H1 (cell line): ENCODE measurements around the gene ZNF750.

Experiments
- EGR1 ChIP-seq: IDR thresholded peaks from 2 replicates; pipeline ENCODE4 v1.6.1; 2011; ENCODE audit warnings: low read depth, low read length, borderline replicate concordance
- EP300 ChIP-seq, 2 experiments: IDR thresholded peaks; 1 replicate in 1 of 2; 2 replicates in 1 of 2; pipeline ENCODE4 v1.6.1; 2011 to 2012; ENCODE audit warnings: low read depth in 2 of 2, low read length in 2 of 2, mild to moderate bottlenecking in 2 of 2, borderline replicate concordance in 1 of 2, inconsistent platforms in 1 of 2, moderate library complexity in 1 of 2
- EZH2 ChIP-seq: fragments of 200-600 bp; sonication (generic); IDR thresholded peaks from 2 replicates; pipeline ENCODE4 v1.7.1; 2012; ENCODE audit warnings: low read depth, mild to moderate bottlenecking, moderate library complexity, low read length, inconsistent platforms; ENCODE audit not compliant: severe bottlenecking
- KDM1A ChIP-seq: fragments of 200-600, 300-600 bp; sonication (generic); IDR thresholded peaks from 2 replicates; pipeline ENCODE4 v1.7.1; 2016; ENCODE audit warnings: mild to moderate bottlenecking, low read length, borderline replicate concordance
- MAFK ChIP-seq: IDR thresholded peaks from 2 replicates; pipeline ENCODE4 v1.6.1; 2012; ENCODE audit warnings: low read depth, mild to moderate bottlenecking, improper control_type of control experiment, low read length
- NRF1 ChIP-seq: IDR thresholded peaks from 2 replicates; pipeline ENCODE4 v1.6.1; 2011; ENCODE audit warnings: mild to moderate bottlenecking, low read depth, low read length, improper control_type of control experiment
- POLR2A ChIP-seq, 2 experiments: IDR thresholded peaks; 1 replicate in 1 of 2; 2 replicates in 1 of 2; pipeline ENCODE4 v1.6.1; 2011; ENCODE audit warnings: low read depth in 2 of 2, low read length in 2 of 2, mild to moderate bottlenecking in 2 of 2; ENCODE audit errors: control extremely low read depth in 1 of 2
- POLR2AphosphoS5 ChIP-seq: IDR thresholded peaks from 2 replicates; pipeline ENCODE4 v1.6.1; 2011; ENCODE audit warnings: low read depth, low read length
- RAD21 ChIP-seq, 2 experiments: IDR thresholded peaks in 1 of 2; conservative IDR thresholded peaks in 1 of 2; 2 replicates each; pipeline ENCODE4 v1.6.1; 2011; ENCODE audit warnings: low read depth in 2 of 2, low read length in 2 of 2, improper control_type of control experiment in 1 of 2, inconsistent platforms in 1 of 2, mild to moderate bottlenecking in 1 of 2, moderate library complexity in 1 of 2
- SAP30 ChIP-seq: fragments of 300-600 bp; sonication (generic); IDR thresholded peaks from 2 replicates; pipeline ENCODE4 v1.7.1; 2012; ENCODE audit warnings: low read length, moderate library complexity, mild to moderate bottlenecking, inconsistent platforms; ENCODE audit not compliant: insufficient read depth, insufficient replicate concordance
- SP1 ChIP-seq: IDR thresholded peaks from 2 replicates; pipeline ENCODE4 v1.6.1; 2011; ENCODE audit warnings: low read depth, low read length
- TAF1 ChIP-seq: IDR thresholded peaks from 2 replicates; pipeline ENCODE4 v1.6.1; 2011; ENCODE audit warnings: mild to moderate bottlenecking, low read depth, low read length
- TF ChIP-seq, protein P1 (sequence below), 3 experiments: IDR thresholded peaks; 1 replicate in 2 of 3; 2 replicates in 1 of 3; pipeline versions ENCODE4 v1.5.1 to v1.6.1; 2011; ENCODE audit warnings: low read length in 3 of 3, mild to moderate bottlenecking in 3 of 3, inconsistent platforms in 2 of 3, low read depth in 1 of 3, moderate library complexity in 1 of 3; ENCODE audit not compliant: insufficient read depth in 1 of 3; ENCODE audit errors: control extremely low read depth in 1 of 3
- TF ChIP-seq, protein P2 (sequence below): IDR thresholded peaks from 2 replicates; pipeline ENCODE4 v1.6.1; 2012; ENCODE audit warnings: low read length, inconsistent platforms

DNA sequence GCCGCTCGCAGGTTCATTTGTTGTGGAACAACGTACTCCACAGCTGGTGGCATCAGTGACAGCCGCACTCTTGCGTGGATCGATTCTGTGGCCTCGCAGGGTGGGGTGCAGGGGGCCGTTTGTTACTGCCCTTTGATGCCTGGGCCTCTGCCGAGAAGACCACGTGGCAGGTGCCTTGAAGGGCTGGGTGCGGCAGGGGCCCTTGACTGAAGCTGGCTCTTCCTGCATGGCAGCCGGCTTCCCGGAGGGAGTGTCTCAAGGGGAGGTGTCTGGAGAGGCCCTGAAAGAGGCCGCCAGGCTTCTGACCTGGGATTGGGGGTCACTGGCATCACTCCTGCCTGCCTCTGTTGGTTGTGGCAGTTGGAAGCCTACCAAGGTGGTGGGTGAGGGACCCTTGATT is 44.2 kb downstream of the ZNF750 start:
- TF ChIP-seq KDM1A (no peak), MAFK (no peak), RAD21 (IDR thresholded peaks at IDR 0.05 in 1 of 2, conservative IDR thresholded peaks at IDR 0.05 in 1 of 2; ENCODE audit: low read depth in 2 of 2, low read length in 2 of 2) (no peak), SP1 (no peak), POLR2A (IDR thresholded peaks at IDR 0.05; ENCODE audit: control extremely low read depth in 1 of 2, low read depth in 2 of 2, low read length in 2 of 2) (no peak), SAP30 (no peak), POLR2AphosphoS5 (no peak), EP300 (IDR thresholded peaks at IDR 0.05; ENCODE audit: borderline replicate concordance in 1 of 2, low read depth in 2 of 2, low read length in 2 of 2) (no peak), EZH2 (no peak), EGR1 (no peak), NRF1 (no peak), TAF1 (no peak)
- TF ChIP-seq, protein P1, sequence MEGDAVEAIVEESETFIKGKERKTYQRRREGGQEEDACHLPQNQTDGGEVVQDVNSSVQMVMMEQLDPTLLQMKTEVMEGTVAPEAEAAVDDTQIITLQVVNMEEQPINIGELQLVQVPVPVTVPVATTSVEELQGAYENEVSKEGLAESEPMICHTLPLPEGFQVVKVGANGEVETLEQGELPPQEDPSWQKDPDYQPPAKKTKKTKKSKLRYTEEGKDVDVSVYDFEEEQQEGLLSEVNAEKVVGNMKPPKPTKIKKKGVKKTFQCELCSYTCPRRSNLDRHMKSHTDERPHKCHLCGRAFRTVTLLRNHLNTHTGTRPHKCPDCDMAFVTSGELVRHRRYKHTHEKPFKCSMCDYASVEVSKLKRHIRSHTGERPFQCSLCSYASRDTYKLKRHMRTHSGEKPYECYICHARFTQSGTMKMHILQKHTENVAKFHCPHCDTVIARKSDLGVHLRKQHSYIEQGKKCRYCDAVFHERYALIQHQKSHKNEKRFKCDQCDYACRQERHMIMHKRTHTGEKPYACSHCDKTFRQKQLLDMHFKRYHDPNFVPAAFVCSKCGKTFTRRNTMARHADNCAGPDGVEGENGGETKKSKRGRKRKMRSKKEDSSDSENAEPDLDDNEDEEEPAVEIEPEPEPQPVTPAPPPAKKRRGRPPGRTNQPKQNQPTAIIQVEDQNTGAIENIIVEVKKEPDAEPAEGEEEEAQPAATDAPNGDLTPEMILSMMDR (IDR thresholded peaks at IDR 0.05; ENCODE audit: control extremely low read depth in 1 of 3, insufficient read depth in 1 of 3, low read depth in 1 of 3, low read length in 3 of 3), result no peak
- TF ChIP-seq, protein P2, sequence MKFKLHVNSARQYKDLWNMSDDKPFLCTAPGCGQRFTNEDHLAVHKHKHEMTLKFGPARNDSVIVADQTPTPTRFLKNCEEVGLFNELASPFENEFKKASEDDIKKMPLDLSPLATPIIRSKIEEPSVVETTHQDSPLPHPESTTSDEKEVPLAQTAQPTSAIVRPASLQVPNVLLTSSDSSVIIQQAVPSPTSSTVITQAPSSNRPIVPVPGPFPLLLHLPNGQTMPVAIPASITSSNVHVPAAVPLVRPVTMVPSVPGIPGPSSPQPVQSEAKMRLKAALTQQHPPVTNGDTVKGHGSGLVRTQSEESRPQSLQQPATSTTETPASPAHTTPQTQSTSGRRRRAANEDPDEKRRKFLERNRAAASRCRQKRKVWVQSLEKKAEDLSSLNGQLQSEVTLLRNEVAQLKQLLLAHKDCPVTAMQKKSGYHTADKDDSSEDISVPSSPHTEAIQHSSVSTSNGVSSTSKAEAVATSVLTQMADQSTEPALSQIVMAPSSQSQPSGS, result no peak
